SH-SY5Y (cell line): Measurements from ENCODE around the gene ATRNL1.
A peak's percentile ranks its signal among the peaks of the same experiment; 100 is the strongest.

Experiments
- GATA2 ChIP-seq: IDR thresholded peaks from 2 replicates; pipeline ENCODE4 v1.6.1; 2011; ENCODE audit warnings: mild to moderate bottlenecking, low read depth, low read length
- GATA3 ChIP-seq: IDR thresholded peaks from 2 replicates; pipeline ENCODE4 v1.6.1; 2011; ENCODE audit warnings: low read depth, mild to moderate bottlenecking, low read length, moderate library complexity

Gene ATRNL1

GRCh38 chr10:115065801-115066200 is 27.4 kb upstream of the ATRNL1 start:
- TF ChIP-seq GATA2 (no peak), GATA3 (no peak)

- TF ChIP-seq GATA2 (no peak), GATA3 (no peak)
Observed at GRCh38 chr10:115066528-115066927, 26.6 kb upstream of the ATRNL1 start.

GRCh38 chr10:115073796-115074195 is 19.4 kb upstream of the ATRNL1 start:
- no peak for TF ChIP-seq GATA2
- no peak for TF ChIP-seq GATA3

- TF ChIP-seq GATA2 (no peak), GATA3 (no peak)
Observed at GRCh38 chr10:115082506-115082905, 10.7 kb upstream of the ATRNL1 start.

GRCh38 chr10:115084277-115084850 is 8.8 kb upstream of the ATRNL1 start:
- TF ChIP-seq GATA3 (no peak), GATA2 (no peak)

- TF ChIP-seq GATA3 (no peak), GATA2 (no peak)
Observed at GRCh38 chr10:115091161-115091560, 2.0 kb upstream of the ATRNL1 start.

GRCh38 chr10:115092258-115092554 is 959 bp upstream of the ATRNL1 start:
- TF ChIP-seq GATA2 (no peak), GATA3 (no peak)

- no peak for TF ChIP-seq GATA3
- no peak for TF ChIP-seq GATA2
Observed at GRCh38 chr10:115092555-115093285, 445 bp upstream of the ATRNL1 start.

GRCh38 chr10:115093776-115094408 is 727 bp downstream of the ATRNL1 start:
- TF ChIP-seq GATA2 (no peak), GATA3 (no peak)

GRCh38 chr10:115094416-115095140 is 1.4 kb downstream of the ATRNL1 start:
- no peak for TF ChIP-seq GATA2
- TF ChIP-seq GATA3: no peak

GRCh38 chr10:115095758-115096157 is 2.6 kb downstream of the ATRNL1 start:
- TF ChIP-seq GATA2: peak; percentile 72
- peak; percentile 69 for TF ChIP-seq GATA3

- TF ChIP-seq GATA2 (no peak), GATA3 (no peak)
Observed at GRCh38 chr10:115103700-115104099, 10.5 kb downstream of the ATRNL1 start.

- TF ChIP-seq GATA2: no peak
- TF ChIP-seq GATA3: no peak
Observed at GRCh38 chr10:115107830-115108229, 14.7 kb downstream of the ATRNL1 start.

GRCh38 chr10:115117301-115117700 is 24.1 kb downstream of the ATRNL1 start:
- TF ChIP-seq GATA3 (no peak), GATA2 (peak; percentile 7; the same call in 1 of the 2 replicates)
